ENCODE data around the gene CORO1A.

- TF ChIP-seq CTCF (IDR thresholded peaks at IDR 0.05), result no peak
- no peak for TF ChIP-seq POLR2A (IDR thresholded peaks at IDR 0.05)
These were observed 1.7 kb downstream of the CORO1A start for GRCh38 chr16:30184891-30185682.
